GM18867 (cell line): ENCODE measurements around the gene NOS1AP.

Source experiments
- ATAC-seq: cut with Tn5 transposase; IDR thresholded peaks from one replicate; pipeline ENCODE4 v1.9.1; 2021; ENCODE audit warnings: mild to moderate bottlenecking, moderate library complexity; ENCODE audit not compliant: unreplicated experiment

Gene NOS1AP

DNA sequence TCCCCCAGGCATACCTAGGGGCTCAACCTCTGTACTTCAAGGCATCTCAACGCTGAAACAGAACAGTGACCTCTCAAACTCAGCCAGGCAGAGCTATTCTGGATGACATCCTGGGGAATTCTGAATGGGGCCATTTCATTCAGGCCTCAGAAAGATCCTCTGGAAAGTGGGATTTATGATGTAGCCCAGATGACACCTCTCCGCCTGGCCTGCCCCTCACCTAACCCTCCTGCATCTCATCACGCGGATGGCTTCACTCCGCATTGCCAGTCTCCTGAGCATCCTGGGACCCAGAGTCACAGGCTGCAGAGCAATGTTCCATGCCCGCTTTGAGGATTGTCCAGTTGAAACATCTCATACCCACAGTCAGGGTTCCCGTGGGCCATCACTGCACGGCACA, 306.0 kb downstream of the NOS1AP start:
- ATAC-seq: no peak

DNA sequence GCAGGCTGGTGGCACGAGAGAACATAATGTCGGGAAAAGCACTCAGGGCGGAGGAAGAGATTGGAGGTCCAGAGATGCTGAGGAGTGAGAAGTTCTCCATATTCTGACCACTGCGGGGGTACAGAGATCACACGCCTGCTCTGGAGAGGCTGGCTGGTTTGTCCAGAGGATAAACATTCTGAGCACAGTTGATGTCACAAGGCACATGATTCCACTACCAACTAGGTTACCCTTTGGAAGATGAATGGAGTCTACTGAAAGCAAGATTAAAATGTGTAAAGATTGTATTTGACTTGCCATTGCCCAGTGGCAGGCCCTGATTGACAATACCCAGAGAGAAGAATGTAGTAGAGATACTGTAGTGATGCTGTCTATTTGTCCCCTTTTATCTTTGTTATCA, 307.2 kb downstream of the NOS1AP start, which contains the start of gene SPATA46:
SPATA46 (minus strand) TSS at position 164 of the 400 bp plus-strand sequence; CDS start at position 100, 64 bp downstream.
- no peak for ATAC-seq

DNA sequence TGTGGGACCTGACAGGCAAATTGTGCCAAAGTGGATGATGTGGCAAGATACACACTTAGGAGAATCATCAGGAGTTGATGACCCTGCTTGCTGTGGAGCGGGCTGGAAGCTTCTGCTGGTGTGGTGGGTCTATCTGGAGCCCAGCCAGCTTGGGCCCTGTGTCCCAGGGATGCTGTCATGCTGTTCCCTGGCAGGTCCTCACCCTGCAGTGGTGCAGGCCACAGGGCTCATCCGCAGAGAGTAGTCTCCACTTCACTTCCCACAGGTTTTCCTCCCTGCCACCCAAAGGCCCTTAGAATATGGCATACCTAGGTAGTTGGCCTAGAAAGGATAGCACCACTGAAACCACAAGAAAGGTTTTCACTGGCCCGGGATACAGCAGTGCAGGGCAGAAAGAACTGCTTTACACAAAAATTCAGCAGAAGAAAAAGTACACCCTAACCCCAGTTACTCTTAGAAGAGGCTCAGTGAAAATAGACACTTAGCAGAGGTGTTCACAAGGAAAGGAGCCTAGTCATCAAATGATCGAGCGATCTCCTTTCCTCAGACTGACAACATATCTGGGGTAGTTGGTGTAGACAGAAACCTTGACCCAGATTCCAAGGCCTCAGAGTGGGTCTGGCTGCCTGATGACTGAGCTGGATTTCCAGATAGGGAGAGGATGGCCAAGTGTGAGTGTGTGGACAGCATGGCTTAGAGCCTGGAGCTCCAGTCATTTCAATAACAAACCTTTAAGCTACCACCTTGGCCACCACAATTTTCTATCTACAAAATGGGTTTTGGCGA, 310.8 kb downstream of the NOS1AP start:
- no peak for ATAC-seq

DNA sequence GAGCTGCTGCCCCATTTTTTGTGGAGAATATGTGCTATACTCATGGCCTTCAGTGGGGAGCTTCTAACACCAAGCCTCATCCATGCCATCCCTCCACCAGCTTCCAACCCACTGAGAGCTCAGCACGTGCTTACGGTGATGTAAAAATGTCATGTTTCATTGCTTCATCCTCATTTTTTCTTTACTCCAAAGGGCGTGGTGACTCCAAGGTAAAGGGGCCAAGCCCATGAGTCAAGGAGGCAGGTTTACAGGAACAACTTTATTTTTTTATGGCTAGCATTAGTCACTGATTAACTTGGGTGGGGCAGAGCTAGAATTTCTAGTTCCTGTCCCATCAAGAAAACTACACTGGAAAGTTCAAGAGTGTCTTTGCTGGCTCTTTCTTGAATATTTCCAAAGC, 311.9 kb downstream of the NOS1AP start, which contains the start of gene C1orf226:
C1orf226 (plus strand) TSS at position 346 of the 400 bp plus-strand sequence. CDS start 174 bp downstream, outside the sequence.
- ATAC-seq: no peak

DNA sequence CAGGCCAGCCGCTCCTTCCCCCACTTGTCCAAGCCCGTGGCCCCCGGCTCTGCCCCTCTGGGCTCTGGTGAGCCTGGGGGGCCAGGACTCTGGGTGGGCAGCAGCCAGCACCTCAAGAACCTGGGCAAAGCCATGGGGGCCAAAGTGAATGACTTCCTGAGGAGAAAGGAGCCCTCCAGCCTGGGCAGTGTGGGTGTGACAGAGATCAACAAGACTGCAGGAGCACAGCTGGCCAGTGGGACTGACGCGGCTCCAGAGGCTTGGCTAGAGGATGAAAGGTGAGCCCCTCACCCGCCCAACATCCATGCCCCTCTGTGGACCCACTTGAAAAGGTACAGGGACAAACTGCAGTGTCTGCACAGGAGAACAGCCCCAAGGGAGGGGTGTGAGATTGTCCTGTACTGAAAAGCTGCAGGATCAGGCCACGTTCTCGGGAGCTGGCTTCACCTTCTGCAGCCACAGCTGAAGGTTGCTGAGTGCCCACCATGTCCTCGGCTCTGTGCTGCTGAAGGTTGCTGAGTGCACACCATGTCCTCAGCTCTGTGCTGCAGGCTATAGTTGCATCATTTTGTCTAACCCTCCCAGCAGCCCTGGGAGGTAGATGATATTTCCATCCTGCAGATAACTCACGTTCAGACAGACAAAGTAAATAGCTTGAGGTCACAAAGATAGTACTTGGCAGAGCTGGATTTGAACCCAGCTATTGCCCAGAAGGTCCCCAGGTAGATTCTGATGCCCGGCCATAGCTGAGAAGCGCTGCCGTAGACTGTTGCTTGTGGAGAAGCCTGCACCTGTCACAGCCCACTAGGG, 312.7 kb downstream of the NOS1AP start:
- ATAC-seq: no peak

DNA sequence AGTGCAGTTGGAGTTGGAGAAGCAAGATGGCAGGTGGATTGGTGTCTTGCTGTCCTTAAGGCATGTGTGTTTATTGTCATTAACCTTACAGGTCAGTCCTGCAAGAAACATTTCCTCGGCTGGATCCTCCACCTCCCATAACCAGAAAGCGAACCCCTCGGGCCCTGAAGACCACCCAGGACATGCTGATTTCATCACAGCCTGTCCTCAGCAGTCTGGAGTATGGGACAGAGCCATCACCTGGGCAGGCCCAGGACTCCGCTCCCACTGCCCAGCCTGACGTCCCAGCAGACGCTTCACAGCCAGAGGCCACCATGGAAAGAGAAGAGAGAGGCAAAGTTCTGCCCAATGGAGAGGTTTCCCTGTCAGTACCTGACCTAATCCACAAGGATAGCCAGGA, 313.6 kb downstream of the NOS1AP start:
- no peak for ATAC-seq

DNA sequence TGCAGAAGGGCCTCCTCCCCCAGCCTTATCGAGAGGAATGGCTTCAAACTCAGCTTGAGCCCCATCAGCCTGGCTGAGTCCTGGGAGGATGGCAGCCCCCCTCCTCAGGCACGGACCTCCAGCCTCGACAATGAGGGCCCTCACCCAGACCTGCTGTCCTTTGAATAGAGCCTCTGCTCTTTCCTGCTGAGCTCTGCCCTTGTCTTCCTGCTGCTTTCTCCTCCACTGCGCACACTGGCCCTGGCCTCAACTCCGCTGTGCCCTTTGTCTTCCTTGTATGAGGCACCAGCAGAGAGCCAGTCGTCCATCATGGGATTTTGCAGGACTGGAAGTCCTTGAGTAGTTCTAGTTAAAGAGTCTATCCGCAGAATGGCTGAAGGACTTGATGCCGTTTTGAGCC, 314.0 kb downstream of the NOS1AP start:
- no peak for ATAC-seq

DNA sequence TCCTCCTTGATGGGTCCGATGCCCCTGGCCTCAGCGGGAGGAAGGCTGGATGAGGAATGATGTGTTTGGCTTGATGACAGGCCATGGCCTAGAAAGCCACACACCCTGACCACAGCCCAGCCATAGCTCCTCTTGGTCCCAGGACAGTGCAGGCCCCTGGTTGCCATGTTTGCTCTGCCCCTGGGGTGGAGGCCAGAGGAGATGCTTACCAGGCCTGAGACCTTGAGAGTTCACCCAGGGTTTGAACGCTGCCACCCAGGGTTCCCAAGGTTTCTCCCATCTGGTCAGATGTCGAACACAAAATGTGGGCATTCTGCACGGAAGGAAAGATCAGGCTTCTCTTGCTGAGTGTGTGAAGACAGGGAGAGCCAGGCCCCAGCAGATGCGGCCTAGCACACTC, 314.6 kb downstream of the NOS1AP start:
- no peak for ATAC-seq

DNA sequence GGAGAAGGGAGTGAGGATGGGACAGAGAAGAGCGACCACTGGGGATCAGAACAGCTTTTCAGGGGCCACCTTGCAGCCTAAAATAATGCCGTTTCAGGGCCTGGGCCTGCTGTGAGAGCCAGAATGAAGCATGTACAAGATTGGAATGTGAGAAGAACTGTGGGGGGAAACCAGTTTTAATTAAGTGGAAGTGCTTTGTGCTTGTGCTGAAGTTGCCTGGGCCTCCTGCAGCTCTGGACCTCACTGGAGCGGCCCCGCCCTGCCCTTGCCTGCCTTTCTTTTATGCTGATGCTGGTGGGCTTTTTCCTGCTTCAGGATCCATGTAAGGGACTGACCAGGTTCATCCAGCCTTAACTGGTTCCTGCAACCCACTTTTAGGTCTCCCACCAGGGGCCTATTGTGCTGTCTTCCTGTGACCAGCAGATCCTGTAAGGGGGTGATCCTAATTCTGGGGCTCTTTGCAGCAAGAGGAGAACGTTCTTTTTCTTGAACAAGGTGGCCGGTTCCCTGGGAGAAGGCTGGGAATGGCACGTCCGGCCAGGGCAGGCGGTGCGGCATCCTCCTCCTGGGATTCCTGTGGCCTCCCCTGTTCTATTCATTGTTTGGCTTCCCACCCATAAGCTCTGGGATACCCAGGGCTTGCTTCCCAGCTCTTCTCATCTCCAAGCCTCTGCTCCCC, 315.2 kb downstream of the NOS1AP start:
- ATAC-seq: no peak

DNA sequence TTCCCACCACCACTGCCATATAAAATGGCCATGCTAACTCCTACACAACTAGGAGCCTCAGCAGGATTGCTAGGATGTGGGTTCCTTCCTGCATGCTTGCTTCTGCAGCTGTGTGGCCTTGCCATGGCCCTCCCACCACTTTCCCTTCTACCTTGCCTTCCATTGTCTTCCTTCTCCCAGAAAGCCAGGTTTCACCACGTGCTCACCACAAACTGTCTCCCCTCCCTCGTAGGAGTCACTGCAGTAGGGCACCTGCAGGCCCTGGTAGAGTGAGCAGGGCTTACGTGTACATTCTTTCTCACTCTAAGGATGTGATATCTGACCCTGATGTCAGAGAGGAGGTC, 315.8 kb downstream of the NOS1AP start:
- ATAC-seq: no peak

DNA sequence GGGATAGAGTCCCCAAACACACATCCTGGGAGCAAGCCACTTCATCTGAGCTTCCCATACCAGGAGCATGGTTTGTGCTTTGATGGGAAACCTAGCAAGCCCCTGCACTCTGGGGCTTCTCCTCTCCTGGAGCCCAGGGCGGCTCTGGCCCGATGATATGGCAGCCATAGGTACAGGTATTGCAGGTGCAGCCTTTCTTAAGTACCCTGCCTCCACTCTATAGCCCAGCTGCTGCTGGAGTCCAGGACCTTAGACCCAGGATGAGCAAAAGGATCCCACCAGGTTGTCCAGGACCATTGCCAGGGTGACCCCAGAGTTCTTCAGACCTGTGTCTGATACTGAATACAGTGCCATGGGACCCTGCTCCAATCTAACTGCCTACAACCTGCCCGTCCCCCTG, 316.2 kb downstream of the NOS1AP start:
- no peak for ATAC-seq

DNA sequence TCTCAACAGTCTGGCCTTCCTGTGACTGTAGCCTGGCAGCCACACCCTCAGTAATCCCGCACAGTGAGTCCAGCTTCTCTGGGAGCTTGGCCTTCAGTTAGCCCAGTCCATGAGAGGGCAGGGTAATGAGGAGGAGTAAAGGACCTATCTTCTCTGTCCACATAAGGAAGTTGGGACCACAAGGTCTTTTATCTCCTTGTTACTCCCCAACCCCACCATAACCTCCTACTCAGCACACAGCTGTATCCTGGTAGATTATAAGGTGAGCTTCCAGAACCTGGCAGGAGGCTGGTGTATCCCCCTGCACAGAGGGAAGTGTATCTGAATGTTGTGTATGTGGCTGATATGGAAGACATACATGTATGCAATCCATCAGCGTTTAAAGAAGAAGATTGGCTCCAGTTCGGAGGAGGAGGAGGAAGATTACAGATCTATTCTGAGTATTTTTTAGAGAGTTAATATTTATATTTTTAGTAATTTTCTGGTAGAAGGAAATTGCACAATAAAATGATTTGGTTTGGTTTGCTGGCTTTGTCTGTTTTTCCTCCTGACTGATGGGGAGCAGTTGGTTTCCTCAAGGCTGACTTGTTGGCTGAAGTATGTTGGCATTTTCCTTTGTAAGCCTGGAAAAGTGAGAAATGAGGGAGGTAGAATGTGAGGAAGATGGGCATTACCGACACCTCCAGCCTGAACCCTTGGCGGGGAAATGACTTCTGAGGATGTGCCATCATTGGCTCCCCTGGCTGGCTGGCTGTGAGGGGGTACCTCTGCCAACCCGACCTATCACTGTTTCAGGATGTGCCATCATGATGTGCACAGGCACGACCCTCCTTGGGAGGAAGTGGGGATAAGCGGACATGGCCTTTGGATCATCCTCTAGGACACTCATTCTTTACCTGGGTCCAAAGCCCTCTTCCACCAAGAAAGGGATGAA, 317.1 kb downstream of the NOS1AP start:
- no peak for ATAC-seq

DNA sequence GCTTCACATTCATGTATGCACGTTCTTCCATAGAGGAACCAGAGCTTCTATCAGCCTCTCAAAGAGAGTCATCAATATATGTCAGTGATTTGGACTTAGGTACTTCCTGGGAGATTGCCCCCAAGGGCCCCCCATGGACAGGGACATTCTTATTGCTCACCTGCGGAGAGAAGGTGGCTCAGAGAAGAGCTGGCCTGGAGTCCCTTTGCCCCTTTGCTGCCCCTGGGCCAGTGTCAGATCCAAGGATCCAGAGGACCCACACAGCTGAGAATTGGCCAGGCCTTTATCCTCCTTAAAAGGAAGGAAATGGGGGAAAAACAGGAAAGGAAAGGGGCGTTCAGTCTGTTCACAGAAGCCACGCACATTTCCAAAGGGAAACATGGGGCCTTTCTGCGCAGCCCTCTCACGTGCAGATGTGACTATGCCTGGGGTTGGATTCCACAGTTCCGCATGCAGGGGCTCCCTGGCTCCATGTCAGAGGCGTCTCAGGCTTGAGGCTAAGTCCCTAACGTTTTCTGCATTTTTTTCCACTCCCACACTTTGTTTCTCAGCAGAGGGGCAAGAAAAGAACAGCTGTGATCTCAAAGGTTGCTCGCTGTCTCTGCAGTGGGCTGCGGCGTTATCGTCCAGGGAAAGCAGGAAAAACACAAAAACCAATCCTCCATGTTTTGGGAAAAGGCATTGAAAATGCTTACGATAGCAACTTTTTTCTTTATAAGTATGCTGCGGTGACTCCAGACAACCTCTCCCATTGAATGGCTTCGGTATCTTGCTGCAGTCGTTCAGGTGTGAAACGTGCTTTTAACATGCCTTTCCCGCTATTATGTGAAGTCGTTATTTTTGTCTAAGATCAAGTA, 318.0 kb downstream of the NOS1AP start:
- ATAC-seq: no peak

DNA sequence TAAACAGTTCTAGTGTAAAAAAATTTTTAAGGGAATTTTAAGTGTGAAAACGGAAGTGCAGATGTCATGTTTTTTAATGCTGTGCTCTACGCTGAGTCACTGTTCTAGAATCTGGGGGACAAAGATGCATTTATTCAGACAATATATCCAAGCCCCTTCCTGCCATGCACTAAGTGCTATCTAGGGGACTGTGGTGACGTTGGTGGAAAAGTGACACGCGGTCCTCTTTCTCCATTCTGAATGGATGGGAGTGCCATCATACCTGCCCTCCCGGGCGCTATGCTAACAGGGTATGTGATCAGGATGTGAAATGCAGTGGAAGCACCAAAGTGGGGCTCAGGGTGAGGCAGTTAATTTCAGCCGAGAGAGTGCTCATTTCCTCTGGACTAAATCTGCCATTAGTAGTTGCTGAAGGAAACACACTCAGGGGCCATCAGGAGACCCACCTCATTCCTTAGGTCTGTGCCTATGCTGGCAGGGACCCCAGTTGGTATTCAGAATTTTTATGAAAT, 318.6 kb downstream of the NOS1AP start:
- no peak for ATAC-seq

DNA sequence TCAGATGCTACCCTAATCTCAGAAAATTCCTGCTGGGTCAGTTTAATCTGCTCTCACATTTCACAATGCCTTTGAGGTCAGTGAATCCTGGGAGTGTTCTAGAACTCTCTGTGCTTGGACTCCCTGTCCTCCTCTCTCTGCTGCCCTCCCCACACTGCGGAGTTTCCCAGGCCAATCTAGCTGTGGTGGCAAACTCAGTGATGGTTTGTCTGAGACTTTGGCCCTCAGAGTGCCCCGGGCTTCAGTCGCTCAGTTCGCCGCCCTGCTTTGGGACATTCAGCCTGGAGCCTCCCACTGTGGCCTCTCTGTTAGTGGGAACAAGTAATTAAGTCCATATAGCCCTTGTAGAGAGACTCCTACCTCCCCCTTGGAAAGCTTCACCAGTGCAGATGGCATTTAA, 319.1 kb downstream of the NOS1AP start:
- ATAC-seq: no peak

DNA sequence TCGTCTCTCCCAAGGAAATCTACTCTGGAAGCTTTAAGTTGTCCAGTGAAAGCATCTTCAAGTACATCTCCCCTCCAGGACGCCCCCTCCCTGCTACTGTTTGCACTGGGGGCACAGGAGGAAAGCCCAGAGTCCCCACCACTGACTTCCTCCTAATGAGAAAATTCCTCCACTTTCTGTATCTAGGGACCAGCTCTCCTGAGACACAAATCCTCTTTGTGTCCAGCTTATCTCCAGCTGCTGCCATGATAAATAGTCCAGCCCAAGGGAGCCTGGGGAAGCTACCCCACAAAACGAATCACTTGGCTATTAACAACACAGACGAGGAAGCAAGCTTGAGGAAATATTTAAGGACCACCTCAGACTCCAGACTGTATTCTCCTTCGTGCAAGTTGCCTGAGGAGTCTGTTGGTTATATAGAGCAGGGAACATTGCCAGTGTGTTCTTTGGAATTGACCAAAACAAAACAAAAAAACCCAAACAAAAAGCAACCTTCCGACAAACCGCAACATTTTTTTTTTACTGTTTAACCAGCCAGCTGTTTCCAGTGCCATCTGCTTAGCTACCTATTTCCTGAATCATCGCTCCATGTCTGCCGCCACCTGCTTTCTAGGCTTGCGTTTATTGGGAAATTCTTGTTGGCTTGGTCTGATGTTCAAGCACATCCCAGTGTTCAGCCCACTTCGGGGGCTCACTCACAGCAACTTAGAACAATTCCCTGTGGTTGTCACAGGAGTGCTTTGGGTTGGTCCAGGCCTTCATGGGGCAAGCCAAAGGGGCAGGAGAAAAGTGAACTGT, 319.7 kb downstream of the NOS1AP start:
- no peak for ATAC-seq

DNA sequence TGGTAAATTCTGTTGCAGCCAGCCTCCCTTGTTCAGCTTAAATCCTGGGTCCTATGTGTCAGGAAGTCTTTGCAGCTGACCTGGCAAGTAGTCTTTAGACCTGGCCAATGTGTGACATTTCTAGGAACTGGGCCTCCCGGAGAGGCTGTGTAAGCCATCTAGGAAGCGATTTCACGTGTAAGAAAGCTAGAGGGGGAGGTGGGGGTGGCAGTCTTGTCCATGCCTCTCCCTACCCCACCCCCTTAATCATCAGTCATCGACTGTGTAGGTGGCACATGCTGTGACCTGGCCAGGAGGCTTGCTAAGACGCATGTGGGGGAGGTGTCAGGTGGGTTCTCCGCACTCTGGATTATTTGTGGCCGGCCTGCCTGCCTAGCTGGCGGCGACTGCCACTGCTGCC, 320.5 kb downstream of the NOS1AP start:
- no peak for ATAC-seq

DNA sequence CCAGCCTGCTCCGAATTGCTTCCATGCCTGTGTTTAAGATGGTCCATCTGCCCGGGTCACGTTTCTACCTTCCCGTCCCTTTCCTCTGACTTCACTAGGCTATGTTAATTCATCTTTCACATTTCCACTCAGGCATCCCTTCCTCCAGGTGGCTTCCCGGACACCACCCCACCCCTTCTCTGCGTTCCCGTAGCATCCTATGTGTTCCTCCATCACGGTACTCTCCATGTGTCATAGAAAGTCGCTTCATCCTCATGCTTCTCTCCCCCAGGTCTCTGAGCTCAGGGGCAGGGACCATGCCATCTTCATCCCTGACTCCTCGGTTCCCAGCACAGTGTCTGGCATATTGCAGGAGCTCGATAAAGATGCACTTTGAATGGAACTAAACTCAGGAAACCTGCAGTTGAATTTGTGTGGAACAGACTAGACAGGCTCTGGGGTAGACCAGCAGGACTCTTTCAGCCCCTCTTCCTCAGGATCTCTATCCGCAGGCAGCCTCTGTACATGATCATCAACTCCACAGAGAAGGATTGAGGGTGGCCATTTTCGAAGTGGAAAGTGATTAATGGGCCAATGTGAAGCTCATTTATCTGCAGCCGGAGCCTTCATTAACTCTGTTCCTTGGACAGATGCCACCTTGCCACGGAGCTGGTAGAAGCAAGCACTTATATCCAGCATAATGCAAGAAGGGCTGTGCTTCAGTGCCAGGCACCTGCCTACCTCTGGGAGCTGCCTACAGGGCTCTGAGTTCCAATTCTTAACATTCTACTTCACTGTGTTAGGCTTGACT, 321.1 kb downstream of the NOS1AP start:
- ATAC-seq: no peak
